Hepatocyte (in vitro differentiated cells): Measurements from ENCODE around the gene SUCNR1. TPM values are rescaled to one million over a fixed set of nuclear protein-coding genes. Genes with fewer than 3 reads are reported as not detected.

Experiments
- DNase-seq: peaks from one replicate; pipeline ENCODE4 v3.0.0-alpha.2; 2016; ENCODE audit warnings: low spot score
- H2AFZ ChIP-seq: fragments of 200-600 bp; sonication (generic); 2 replicates; pipeline ENCODE4 v1.6.0; 2016; ENCODE audit warnings: antibody characterized with exemption, mild to moderate bottlenecking
- H3K27ac ChIP-seq: fragments of 200-600 bp; sonication (generic); 2 replicates; pipeline ENCODE4 v1.5.1; 2016; ENCODE audit warnings: mild to moderate bottlenecking
- H3K27me3 ChIP-seq: fragments of 200-600 bp; sonication (generic); 2 replicates; pipeline ENCODE4 v1.6.1; 2016
- H3K36me3 ChIP-seq: fragments of 200-600 bp; sonication (generic); replicated peaks from 2 replicates; pipeline ENCODE4 v1.5.1; 2016; ENCODE audit warnings: low read depth; ENCODE audit not compliant: insufficient read depth
- H3K4me1 ChIP-seq: fragments of 200-600 bp; sonication (generic); 2 replicates; pipeline ENCODE4 v1.5.1; 2016; ENCODE audit warnings: mild to moderate bottlenecking, moderate library complexity; ENCODE audit not compliant: insufficient read depth
- H3K4me2 ChIP-seq: fragments of 200-600 bp; sonication (generic); 2 replicates; pipeline ENCODE4 v1.6.0; 2016
- H3K4me3 ChIP-seq: fragments of 200-600 bp; sonication (generic); 2 replicates; pipeline ENCODE4 v1.5.1; 2016; ENCODE audit warnings: mild to moderate bottlenecking
- H3K79me2 ChIP-seq: fragments of 200-600 bp; sonication (generic); 2 replicates; pipeline ENCODE4 v1.6.0; 2017; ENCODE audit warnings: mild to moderate bottlenecking
- H3K9me2 ChIP-seq: fragments of 200-600 bp; sonication (generic); replicated peaks from 2 replicates; pipeline ENCODE4 v1.6.0; 2017; ENCODE audit warnings: mild to moderate bottlenecking; ENCODE audit not compliant: insufficient read depth
- H3K9me3 ChIP-seq: fragments of 200-600 bp; sonication (generic); 2 replicates; pipeline ENCODE4 v1.5.1; 2016; ENCODE audit warnings: low read depth, mild to moderate bottlenecking
- H4K20me1 ChIP-seq: fragments of 200-600 bp; sonication (generic); 2 replicates; pipeline ENCODE4 v1.6.0; 2016; ENCODE audit warnings: mild to moderate bottlenecking; ENCODE audit not compliant: insufficient read depth, poor library complexity, severe bottlenecking
- CTCF ChIP-seq: fragments of 200-600 bp; sonication (generic); IDR thresholded peaks from 2 replicates; pipeline ENCODE4 v1.5.1; 2016; ENCODE audit warnings: antibody characterized with exemption, mild to moderate bottlenecking; ENCODE audit not compliant: poor library complexity
- EZH2 ChIP-seq: fragments of 200-600 bp; sonication (generic); IDR thresholded peaks from 2 replicates; pipeline ENCODE4 v1.6.1; 2016; ENCODE audit warnings: antibody characterized with exemption, mild to moderate bottlenecking, borderline replicate concordance
- EZH2phosphoT487 ChIP-seq: fragments of 200-600 bp; sonication (generic); IDR thresholded peaks from one replicate; pipeline ENCODE4 v1.6.1; 2018; ENCODE audit warnings: antibody characterized with exemption, mild to moderate bottlenecking, low read depth, moderate library complexity; ENCODE audit not compliant: unreplicated experiment, severe bottlenecking
- WGBS: methylation state at CpG from one replicate; pipeline ENCODE4 v1.1.6; 2016; ENCODE audit warnings: low lambda C conversion rate; ENCODE audit errors: missing lambda C conversion rate; 5-methylcytosine and 5-hydroxymethylcytosine counted together
- polyA plus RNA-seq: library from polyadenylated mRNA; unstranded; fragments of >200 nt; fragmentation: Nextera tagmentation; extraction: Ambion mirVana; gene quantifications from 2 replicates; pipeline ENCODE4 v1.2.1, GENCODE V29; 2016
- total RNA-seq: library from RNA; depleted of rRNA; stranded (reverse); fragments of >200 nt; gene quantifications from 2 replicates; pipeline ENCODE4 v1.2.3, GENCODE V29; 2014

Gene SUCNR1
- total and polyA plus RNA-seq, 2 experiments from 2014 or later, result 0.40 to 0.80 TPM

GRCh38 chr3:151923901-151924300 lies 50.5 kb downstream of the SUCNR1 start:
- DNase-seq, result no peak
- no peak overlapping the region for H3K4me2 ChIP-seq
- WGBS, result 39% methylated on average over 1 of the region's 1 CpG
- H2AFZ ChIP-seq, result no peak overlapping the region
- H4K20me1 ChIP-seq, result no peaks in the 10 kb centered on the region
- no peaks in the 10 kb centered on the region for H3K36me3 ChIP-seq
- no peaks in the 10 kb centered on the region for H3K4me1 ChIP-seq
- TF ChIP-seq CTCF (no peak), EZH2 (no peak), EZH2phosphoT487 (no peak)
- H3K4me3 ChIP-seq, result no peak overlapping the region
- H3K9me3 ChIP-seq, result no peaks in the 10 kb centered on the region
- H3K27me3 ChIP-seq, result no peaks in the 10 kb centered on the region
- H3K79me2 ChIP-seq, result no peaks in the 10 kb centered on the region
- no peak overlapping the region for H3K27ac ChIP-seq
- no peaks in the 10 kb centered on the region for H3K9me2 ChIP-seq

- Histone ChIP-seq H3K4me3 (no peak overlapping the region), H3K4me1 (no peaks in the 10 kb centered on the region), H3K4me2 (no peak overlapping the region), H3K27ac (no peak overlapping the region), H3K9me2 (no peaks in the 10 kb centered on the region), H3K36me3 (no peaks in the 10 kb centered on the region), H4K20me1 (no peaks in the 10 kb centered on the region), H2AFZ (no peak overlapping the region), H3K27me3 (no peaks in the 10 kb centered on the region), H3K9me3 (no peaks in the 10 kb centered on the region), H3K79me2 (no peaks in the 10 kb centered on the region)
- no peak for DNase-seq
- TF ChIP-seq CTCF (no peak), EZH2 (no peak), EZH2phosphoT487 (no peak)
- 96% methylated on average over 3 of the region's 3 CpGs for WGBS
These were observed 51.3 kb downstream of the SUCNR1 start for GRCh38 chr3:151924753-151925152.

- WGBS, result 89% methylated on average over 4 of the region's 4 CpGs
- no peaks in the 10 kb centered on the region for H3K9me3 ChIP-seq
- no peak overlapping the region for H3K4me2 ChIP-seq
These were observed 52.0 kb downstream of the SUCNR1 start for GRCh38 chr3:151925419-151925818.

More at GRCh38 chr3:151925419-151925818, 52.0 kb downstream of the SUCNR1 start:
- DNase-seq, result no peak
- no peaks in the 10 kb centered on the region for H3K36me3 ChIP-seq
- no peaks in the 10 kb centered on the region for H3K27me3 ChIP-seq
- H2AFZ ChIP-seq, result no peak overlapping the region
- H3K79me2 ChIP-seq, result no peaks in the 10 kb centered on the region
- no peak overlapping the region for H3K4me3 ChIP-seq
- TF ChIP-seq EZH2 (no peak), CTCF (no peak), EZH2phosphoT487 (no peak)
- H4K20me1 ChIP-seq, result no peaks in the 10 kb centered on the region
- no peaks in the 10 kb centered on the region for H3K4me1 ChIP-seq
- no peaks in the 10 kb centered on the region for H3K9me2 ChIP-seq
- H3K27ac ChIP-seq, result no peak overlapping the region
